IMR-90 (cell line): ENCODE measurements around the gene C1QL2.

Experiments used
- CEBPB ChIP-seq: IDR thresholded peaks from 2 replicates; pipeline ENCODE4 v1.6.1; 2012; ENCODE audit warnings: low read depth, low read length, improper control_type of control experiment
- FOS ChIP-seq: fragments of 150-350 bp; IDR thresholded peaks from 2 replicates; pipeline ENCODE4 v1.6.1; 2016; ENCODE audit warnings: low read depth, low read length
- POLR2A ChIP-seq: IDR thresholded peaks from 2 replicates; pipeline ENCODE4 v1.6.1; 2012; ENCODE audit warnings: mild to moderate bottlenecking, low read depth, low read length
- RAD21 ChIP-seq: IDR thresholded peaks from 2 replicates; pipeline ENCODE4 v1.6.1; 2012; ENCODE audit warnings: low read length, improper control_type of control experiment
- RCOR1 ChIP-seq: IDR thresholded peaks from 2 replicates; pipeline ENCODE4 v1.6.1; 2012; ENCODE audit warnings: mild to moderate bottlenecking, low read length, improper control_type of control experiment; ENCODE audit not compliant: insufficient replicate concordance
- RFX5 ChIP-seq: IDR thresholded peaks from 2 replicates; pipeline ENCODE4 v1.8.0; 2012; ENCODE audit warnings: low read depth, mild to moderate bottlenecking, low read length, moderate library complexity
- USF2 ChIP-seq: fragments of 150-350 bp; IDR thresholded peaks from 2 replicates; pipeline ENCODE4 v1.6.1; 2017; ENCODE audit warnings: mild to moderate bottlenecking, antibody characterized with exemption, low read length, low read depth
- TF ChIP-seq, protein P1 (sequence below): conservative IDR thresholded peaks from 2 replicates; pipeline ENCODE4 v1.5.1; 2012; ENCODE audit warnings: mild to moderate bottlenecking, low read depth, low read length, improper control_type of control experiment
- TF ChIP-seq, protein P2 (sequence below): fragments of 150-350 bp; IDR thresholded peaks from 2 replicates; pipeline ENCODE4 v1.6.1; 2016; ENCODE audit warnings: low read depth, mild to moderate bottlenecking, low read length, moderate library complexity, borderline replicate concordance

- TF ChIP-seq, protein P1, sequence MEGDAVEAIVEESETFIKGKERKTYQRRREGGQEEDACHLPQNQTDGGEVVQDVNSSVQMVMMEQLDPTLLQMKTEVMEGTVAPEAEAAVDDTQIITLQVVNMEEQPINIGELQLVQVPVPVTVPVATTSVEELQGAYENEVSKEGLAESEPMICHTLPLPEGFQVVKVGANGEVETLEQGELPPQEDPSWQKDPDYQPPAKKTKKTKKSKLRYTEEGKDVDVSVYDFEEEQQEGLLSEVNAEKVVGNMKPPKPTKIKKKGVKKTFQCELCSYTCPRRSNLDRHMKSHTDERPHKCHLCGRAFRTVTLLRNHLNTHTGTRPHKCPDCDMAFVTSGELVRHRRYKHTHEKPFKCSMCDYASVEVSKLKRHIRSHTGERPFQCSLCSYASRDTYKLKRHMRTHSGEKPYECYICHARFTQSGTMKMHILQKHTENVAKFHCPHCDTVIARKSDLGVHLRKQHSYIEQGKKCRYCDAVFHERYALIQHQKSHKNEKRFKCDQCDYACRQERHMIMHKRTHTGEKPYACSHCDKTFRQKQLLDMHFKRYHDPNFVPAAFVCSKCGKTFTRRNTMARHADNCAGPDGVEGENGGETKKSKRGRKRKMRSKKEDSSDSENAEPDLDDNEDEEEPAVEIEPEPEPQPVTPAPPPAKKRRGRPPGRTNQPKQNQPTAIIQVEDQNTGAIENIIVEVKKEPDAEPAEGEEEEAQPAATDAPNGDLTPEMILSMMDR, result no peak
- no peak for TF ChIP-seq POLR2A
- TF ChIP-seq CEBPB, result no peak
- no peak for TF ChIP-seq USF2
- no peak for TF ChIP-seq RAD21
- no peak for TF ChIP-seq FOS
- no peak for TF ChIP-seq RFX5
- TF ChIP-seq RCOR1, result no peak
- TF ChIP-seq, protein P2, sequence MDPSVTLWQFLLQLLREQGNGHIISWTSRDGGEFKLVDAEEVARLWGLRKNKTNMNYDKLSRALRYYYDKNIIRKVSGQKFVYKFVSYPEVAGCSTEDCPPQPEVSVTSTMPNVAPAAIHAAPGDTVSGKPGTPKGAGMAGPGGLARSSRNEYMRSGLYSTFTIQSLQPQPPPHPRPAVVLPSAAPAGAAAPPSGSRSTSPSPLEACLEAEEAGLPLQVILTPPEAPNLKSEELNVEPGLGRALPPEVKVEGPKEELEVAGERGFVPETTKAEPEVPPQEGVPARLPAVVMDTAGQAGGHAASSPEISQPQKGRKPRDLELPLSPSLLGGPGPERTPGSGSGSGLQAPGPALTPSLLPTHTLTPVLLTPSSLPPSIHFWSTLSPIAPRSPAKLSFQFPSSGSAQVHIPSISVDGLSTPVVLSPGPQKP, result no peak
Measured at GRCh38 chr2:119160361-119160990, 1.9 kb upstream of the C1QL2 start.
